GM18499 (cell line): ENCODE data around the gene TNFAIP8.
"Not testable (repeated sequence)": the region's sequence is repeated elsewhere in the genome, so short reads cannot be mapped to it uniquely, and the experiment has no call there.

Experiments
- ATAC-seq: cut with Tn5 transposase; IDR thresholded peaks from one replicate; pipeline ENCODE4 v1.9.1; 2021; ENCODE audit warnings: moderate number of reproducible peaks; ENCODE audit not compliant: insufficient read depth, unreplicated experiment

The TNFAIP8 gene

GRCh38 chr5:119412279-119413227 is 56.7 kb downstream of the TNFAIP8 start:
- no peak for ATAC-seq

DNA sequence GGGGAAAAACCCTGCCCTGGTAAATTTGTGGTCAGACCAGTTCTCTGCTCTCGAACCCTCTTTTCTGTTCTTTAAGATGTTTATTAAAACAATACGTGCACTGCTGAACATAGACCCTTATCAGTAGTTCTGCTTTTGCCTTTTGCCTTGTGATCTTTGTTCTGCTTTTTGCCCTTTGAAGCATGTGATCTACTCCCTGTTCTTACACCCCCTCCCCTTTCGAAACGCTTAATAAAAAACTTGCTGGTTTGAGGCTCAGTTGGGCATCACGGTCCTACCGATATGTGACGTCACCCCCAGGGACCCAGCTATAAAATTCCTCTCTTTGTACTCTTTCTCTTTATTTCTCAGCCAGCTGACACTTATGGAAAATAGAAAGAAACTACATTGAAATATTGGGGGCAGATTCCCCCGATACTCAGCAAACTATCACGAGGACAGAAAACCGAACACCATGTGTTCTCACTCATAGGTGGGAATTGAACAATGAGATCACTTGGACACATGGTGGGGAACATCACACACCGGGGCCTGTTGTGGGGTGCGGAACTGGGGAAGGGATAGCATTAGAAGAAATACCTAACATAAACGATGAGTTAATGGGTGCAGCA is 58.4 kb downstream of the TNFAIP8 start:
- peak; percentile 28 for ATAC-seq

DNA sequence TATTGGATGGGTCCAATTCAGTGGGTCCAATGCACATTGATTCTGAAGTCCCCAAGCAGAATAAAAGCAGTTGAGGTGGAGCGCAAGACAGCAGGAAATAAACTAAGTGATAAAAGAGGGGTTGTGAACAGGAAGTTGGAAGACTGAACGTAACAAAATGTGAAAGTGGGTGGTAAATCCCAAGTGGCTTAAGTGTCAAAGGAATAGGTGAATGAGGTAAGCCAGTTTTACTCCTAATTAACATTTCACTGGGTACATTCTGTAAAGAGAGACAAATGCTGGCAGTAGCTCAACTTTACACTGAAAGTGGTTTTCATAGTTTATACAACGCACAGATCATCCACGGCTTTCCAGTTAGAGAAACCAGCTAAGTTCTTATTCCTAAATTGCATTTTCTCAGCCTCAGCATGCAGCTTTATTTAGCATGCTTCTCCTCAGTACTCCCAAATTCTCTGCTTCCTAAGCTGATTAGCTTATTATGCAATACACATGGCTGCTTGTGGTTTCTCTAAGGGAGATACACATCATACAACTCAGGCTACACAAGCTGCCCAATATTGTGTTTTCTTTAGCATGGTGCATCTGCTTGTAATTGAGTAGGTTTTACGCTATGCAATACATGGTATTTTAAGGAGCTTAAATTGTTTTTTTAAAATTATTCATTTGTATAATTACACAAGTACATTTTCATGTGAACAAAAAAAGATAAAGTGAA is 62.2 kb downstream of the TNFAIP8 start:
- ATAC-seq = no peak

- peak; percentile 54 for ATAC-seq
Observed at GRCh38 chr5:119418606-119419100, 62.8 kb downstream of the TNFAIP8 start.

DNA sequence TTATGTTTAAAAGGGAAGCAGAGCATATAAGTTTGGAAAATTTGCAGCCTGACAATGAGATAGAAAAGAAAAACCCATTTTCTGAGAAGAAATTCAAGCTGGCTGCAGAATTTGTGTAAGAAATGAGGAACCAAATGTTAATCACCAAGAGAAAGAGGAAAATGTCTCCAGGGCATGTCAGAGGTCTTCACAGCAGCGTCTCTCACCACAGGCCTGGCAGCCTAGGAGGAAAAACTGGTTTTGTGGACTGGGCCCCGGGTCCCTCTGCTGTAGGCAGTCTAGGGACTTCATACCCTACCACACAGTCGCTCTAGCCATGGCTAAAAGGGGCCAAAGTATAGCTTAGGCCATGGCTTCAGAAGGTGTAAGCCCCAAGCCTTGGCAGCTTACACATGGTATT is 64.3 kb downstream of the TNFAIP8 start:
- no peak for ATAC-seq

GRCh38 chr5:119426057-119426456 is 70.2 kb downstream of the TNFAIP8 start:
- no peak for ATAC-seq

GRCh38 chr5:119427060-119427459 is 71.2 kb downstream of the TNFAIP8 start:
- ATAC-seq = no peak

DNA sequence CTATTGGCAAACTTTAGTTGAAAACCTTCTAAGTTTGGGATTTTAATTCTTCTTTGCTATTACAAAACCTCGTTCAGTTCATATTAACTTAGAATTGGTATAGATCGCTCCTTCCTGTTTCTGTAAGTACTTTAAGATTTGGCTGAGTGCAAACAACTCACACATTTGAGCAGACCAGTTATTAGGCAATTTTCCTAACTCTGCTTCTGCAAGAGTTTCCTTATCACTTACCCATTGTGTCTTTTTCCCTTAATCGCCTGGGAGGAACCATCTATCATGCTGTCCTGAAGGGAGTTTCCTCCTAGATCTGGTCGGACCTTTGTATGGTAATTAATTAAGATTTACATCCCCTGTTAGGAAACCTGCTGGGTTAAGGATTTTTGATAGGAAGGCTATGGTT is 71.8 kb downstream of the TNFAIP8 start:
- ATAC-seq = not testable (repeated sequence)

DNA sequence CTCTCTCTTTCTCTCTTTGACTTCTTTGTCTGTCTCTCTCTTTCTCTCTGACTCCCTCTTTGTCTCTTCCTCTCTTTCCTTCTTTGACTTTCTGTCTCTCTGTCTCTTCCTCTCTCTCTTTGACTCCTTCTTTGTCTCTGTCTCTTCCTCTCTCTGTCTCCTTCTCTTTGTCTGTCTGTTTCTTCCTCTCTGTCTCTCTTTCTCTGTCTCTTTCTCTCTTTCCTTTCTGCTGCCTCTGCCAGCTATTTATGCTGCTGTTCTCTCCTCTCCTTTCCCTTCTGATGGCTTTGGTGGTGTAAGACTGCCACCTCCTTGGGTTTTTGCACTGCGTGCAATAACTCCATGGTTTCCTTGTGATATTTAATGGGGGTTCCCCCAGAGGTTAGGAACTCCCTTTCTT is 72.3 kb downstream of the TNFAIP8 start:
- not testable (repeated sequence) for ATAC-seq

DNA sequence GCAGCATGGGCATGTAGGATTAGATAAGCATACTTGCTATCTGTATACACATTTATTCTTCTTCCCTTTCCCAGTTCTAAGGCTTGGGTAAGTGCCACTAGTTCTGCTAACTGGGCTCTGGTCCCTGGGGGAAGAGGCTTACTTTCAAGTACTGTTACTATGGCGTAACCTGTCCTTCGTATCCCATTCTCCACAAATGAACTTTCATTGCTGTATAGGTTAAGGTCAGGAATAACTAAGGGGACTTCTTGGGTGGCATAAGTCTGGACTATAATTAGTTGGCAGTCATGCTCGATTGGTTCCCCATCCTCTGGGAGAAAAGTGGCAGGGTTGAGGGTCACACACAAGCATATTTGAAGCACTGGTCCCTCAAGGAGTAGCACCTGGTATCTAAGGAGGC is 72.8 kb downstream of the TNFAIP8 start:
- not testable (repeated sequence) for ATAC-seq

GRCh38 chr5:119432674-119433237 is 76.9 kb downstream of the TNFAIP8 start:
- ATAC-seq = not testable (repeated sequence)

DNA sequence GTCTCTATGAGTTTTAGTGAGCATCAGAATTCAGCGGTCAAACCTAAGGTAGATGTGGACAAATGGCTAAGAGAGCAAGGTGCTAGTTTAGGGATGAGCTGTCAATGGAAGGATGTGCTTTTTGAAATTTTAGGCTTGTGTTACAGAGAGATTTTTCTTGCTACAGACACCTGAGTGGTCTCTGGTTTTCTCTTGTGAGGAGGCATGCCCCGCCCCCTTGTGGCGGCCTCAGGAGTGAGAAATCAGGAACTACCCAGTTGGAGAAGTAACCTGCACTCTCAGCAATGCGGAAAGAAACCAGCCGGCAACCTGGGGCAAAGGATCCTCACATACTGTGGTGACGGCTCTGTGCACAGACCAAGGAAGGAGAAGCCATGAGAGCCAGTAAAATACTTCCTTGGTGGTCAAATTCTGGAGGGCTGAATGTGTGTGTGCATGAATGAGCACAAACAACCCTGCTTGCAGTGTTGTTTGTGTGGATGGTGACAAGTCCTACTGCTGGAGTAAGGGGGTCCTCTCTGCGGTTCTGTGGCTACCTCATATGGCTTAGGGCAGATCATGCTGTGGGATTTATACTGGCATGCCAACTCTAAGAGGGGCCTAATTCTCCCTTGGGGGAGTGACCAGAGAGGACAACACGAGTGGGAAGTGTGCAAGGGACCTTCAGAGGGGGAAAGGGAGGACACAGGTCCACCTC is 79.8 kb downstream of the TNFAIP8 start:
- ATAC-seq = no peak

GRCh38 chr5:119437785-119438586 is 82.2 kb downstream of the TNFAIP8 start:
- ATAC-seq = not testable (repeated sequence)

GRCh38 chr5:119438587-119438917 is 82.7 kb downstream of the TNFAIP8 start:
- ATAC-seq = not testable (repeated sequence)

- no peak for ATAC-seq
Observed at GRCh38 chr5:119439140-119439631, 83.4 kb downstream of the TNFAIP8 start.

DNA sequence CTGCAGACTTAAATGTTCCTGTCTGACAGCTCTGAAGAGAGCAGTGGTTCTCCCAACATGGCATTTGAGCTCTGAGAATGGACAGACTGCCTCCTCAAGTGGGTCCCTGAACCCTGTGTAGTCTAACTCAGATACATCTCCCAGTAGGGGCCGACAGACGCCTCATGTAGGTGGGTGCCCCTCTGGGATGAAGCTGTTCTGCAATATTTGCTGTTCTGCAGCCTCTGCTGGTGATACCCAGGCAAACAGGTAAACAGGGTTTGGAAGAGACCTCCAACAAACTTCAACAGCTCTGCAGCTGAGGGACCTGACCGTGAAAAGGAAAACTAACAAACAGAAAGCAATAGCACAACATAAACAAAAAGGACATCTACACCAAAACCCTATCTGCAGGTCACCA is 83.8 kb downstream of the TNFAIP8 start:
- not testable (repeated sequence) for ATAC-seq

DNA sequence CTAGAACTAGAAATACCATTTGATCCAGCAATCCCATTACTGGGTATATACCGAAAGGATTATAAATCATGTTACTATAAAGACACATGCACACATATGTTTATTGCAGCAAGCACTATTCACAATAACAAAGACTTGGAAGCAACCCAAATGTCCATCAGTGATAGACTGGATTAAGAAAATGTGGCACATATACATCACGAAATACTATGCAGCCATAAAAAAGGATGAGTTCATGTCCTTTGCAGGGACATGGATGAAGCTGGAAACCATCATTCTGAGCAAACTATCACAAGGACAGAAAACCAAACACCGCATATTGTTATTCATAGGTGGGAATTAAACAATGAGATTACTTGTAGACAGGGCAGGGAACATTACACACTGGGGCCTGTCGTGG is 88.8 kb downstream of the TNFAIP8 start:
- not testable (repeated sequence) for ATAC-seq

DNA sequence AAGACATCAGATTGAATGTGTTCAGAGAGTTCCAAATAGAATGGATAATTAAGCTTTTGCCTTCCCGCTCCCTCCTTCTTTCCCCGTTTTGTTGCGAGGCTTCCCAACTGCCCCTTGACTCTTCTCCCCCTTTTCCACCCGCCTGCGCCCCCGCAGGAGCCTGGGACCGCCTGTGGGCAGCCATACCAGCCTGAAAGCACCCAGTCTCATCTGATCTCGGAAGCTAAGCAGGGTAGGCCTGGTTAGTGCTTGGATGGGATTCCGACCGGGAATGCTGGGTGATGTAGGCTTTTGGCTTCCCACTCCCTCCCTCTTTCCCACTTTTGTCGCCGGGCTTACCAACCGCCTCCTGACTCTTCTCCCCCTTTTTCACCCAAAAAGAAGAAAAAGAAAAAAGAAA is 89.7 kb downstream of the TNFAIP8 start:
- no peak for ATAC-seq
